Activated naive CD4-positive, alpha-beta T cell treated with anti-CD3 and anti-CD28 coated beads, Interleukin-2, amount 10 ng/mL, durations not matched to agents 7 days and 5 days (primary cell): ENCODE measurements around the gene RNF227.
"Not testable (repeated sequence)": the region's sequence is repeated elsewhere in the genome, so short reads cannot be mapped to it uniquely, and the experiment has no call there.

Experiments
- CTCF ChIA-PET: fragments of 350-600 bp; sonication (Branson Sonifier 250); formaldehyde crosslinking; loops from one replicate; lab custom pipeline; 2021; ENCODE audit warnings: antibody characterized with exemption; lab: Charles Lee
- DNase-seq: peaks from one replicate; pipeline ENCODE4 v3.0.0-alpha.2; 2020
- H3K27ac Mint-ChIP-seq: one replicate; pipeline ENCODE4 v1.8.0; 2021; ENCODE audit warnings: mild to moderate bottlenecking, moderate library complexity, mixed read lengths
- H3K27me3 Mint-ChIP-seq: one replicate; pipeline ENCODE4 v1.8.0; 2021; ENCODE audit warnings: mild to moderate bottlenecking, mixed read lengths
- H3K36me3 Mint-ChIP-seq: one replicate; pipeline ENCODE4 v1.8.0; 2021; ENCODE audit warnings: mixed read lengths
- H3K4me1 Mint-ChIP-seq: one replicate; pipeline ENCODE4 v1.8.0; 2021; ENCODE audit warnings: mixed read lengths
- H3K4me3 Mint-ChIP-seq: one replicate; pipeline ENCODE4 v1.8.0; 2021; ENCODE audit warnings: mild to moderate bottlenecking, moderate library complexity, mixed read lengths
- H3K9me3 Mint-ChIP-seq: one replicate; pipeline ENCODE4 v1.8.0; 2021; ENCODE audit warnings: mixed read lengths

Gene RNF227

DNA sequence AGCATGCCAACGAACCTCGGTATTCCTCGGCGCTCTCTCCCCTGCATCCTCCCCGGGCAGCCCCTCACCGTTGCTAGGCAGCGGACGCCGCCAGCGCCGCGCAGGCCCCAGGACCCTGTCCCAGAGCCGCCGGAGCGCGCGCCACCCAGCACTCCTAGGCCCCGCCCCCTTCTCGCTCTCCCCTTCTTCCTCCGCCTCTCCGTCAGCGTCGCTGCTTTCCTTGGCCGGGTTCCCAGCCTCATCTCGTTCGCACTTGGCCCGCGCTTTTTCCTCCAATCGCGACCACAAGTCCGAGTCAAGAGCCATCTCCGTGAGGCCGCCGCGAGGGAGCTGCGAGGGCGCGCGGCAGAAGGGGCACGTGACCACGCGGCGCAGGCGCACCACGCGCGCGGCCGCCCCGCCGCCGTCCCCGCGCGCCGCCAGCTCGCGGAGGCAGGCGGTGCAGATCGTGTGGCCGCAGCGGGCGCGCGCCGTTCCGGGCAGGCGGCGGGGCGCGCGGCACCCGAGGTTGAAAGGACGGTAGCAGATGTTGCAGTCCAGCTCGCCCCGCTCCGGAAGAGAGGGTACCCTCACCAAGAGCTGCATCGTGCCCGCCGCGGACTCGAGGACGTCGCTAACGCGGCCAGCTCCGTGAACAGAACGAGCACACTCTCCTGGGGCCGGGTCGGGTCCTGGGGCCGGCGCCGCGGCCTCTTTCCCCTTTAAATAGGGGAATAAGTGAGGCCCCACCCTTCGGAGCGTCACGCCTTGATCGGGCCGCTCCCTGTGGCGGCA, at the start of gene RNF227:
Gene RNF227, minus strand, starts transcription at position 679 of the 774 bp plus-strand sequence. Its CDS starts 94 bp downstream, at position 585.
- peak; percentile 89 for DNase-seq
- Mint-ChIP-seq H3K27ac (peak within 1 kb of the TSS; percentile 94), H3K4me3 (peak within 1 kb of the TSS; percentile 87), H3K9me3 (no peaks in the 10 kb centered on the region), H3K4me1 (peaks cover 43% of the 10 kb centered on the region), H3K36me3 (peaks cover 14% of the 10 kb centered on the region), H3K27me3 (peaks cover 4% of the 10 kb centered on the region)
- CTCF ChIA-PET: interaction anchor here (1.0 to 5.0 kb wide), 6 partner anchors 16 to 142 kb away, joined by 3 to 49 read pairs (median 5); partner anchors contain the start of genes CNTROB and TRAPPC1

- DNase-seq: no peak
- Mint-ChIP-seq H3K27me3 (peaks cover 40% of the 10 kb centered on the region), H3K9me3 (no peaks in the 10 kb centered on the region), H3K27ac (no peak overlapping the region), H3K36me3 (no peaks in the 10 kb centered on the region), H3K4me1 (no peaks in the 10 kb centered on the region), H3K4me3 (no peak overlapping the region)
- CTCF ChIA-PET: interaction anchor here (0.6 to 1.4 kb wide), 3 partner anchors 11 to 17 kb away, joined by 3 to 7 read pairs (median 3); no protein-coding TSS in a partner anchor
Measured at GRCh38 chr17:7961421-7961820, 45.3 kb upstream of the RNF227 start.

DNA sequence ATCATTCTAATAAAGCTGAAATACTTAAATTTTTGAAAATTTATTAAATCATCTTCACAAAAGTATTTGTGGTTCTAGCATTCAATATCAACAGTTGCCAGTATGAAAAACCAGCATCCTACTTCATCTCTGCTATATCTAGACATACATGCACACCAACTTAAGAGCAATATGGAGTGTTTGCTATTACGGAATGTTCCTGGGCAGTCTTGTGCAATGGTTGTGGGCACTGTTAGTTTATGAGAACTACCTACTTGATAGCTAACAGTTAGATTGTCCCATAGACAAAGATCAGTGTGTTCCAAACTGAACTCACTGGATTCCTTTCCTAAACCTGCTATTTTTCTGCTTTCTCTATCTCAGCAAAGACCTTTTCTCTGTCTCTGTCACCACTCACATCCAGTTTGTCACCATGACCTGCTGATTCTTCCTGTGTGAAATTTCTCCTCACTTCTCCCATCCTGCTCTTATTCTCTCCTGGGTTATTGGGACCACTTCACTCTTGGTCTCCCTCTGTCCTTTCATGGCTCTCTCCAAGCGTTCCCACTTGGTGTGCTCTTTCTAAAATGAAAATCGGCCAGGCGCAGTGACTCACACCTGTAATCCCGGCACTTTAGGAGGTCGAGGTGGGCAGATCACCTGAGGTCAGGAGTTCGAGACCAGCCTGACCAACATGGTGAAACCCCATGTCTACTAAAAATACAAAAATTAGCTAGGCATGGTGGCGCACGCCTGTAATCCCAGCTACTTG, 43.6 kb upstream of the RNF227 start:
- no peaks in the 10 kb centered on the region for H3K4me1 Mint-ChIP-seq
- H3K27ac Mint-ChIP-seq: no peak overlapping the region
- H3K27me3 Mint-ChIP-seq: peaks cover 40% of the 10 kb centered on the region
- DNase-seq: no peak
- CTCF ChIA-PET: no interaction called here
- H3K36me3 Mint-ChIP-seq: no peaks in the 10 kb centered on the region
- H3K4me3 Mint-ChIP-seq: no peak overlapping the region
- H3K9me3 Mint-ChIP-seq: no peaks in the 10 kb centered on the region

DNA sequence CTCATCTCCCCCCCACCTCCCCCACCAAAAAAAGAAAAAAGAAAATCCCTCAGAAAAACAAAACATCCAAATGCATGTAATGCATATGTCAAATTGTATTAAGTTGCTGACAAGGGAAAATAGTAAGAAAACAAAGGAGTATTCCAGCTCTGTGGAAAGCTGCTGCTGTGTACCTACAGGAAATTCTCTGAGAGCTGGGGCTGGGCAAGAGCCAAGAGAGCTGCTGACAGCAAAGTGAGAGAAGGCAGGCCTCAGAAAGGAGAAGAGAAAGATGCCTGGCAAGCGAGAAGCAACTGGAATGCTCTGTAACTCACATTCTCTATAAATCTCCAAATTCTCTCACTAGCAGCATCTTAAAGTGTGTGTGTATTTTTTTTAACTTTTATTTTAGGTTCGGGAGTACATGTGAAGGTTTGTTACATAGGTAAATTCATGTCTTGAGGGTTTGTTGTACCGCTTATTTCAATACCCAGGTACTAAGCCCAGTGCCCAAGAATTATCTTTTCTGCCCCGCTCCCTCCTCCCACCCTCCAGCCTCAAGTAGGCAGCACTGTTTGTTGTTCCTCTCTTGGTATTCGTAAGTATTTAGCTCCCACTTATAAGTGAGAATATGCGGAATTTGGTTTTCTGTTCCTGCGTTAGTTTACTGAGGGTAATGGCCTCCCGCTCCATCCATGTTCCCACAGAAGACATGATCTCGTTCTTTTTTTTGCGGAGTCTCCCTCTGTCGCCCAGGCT, 40.3 kb upstream of the RNF227 start:
- Mint-ChIP-seq H3K9me3 (no peaks in the 10 kb centered on the region), H3K4me3 (no peak overlapping the region), H3K36me3 (no peaks in the 10 kb centered on the region), H3K4me1 (peaks cover 23% of the 10 kb centered on the region), H3K27me3 (peaks cover 26% of the 10 kb centered on the region), H3K27ac (no peak overlapping the region)
- DNase-seq: no peak
- CTCF ChIA-PET: interaction anchor here (1.4 kb wide), 1 partner anchor 27 kb away, joined by 3 read pairs; no protein-coding TSS in a partner anchor

DNA sequence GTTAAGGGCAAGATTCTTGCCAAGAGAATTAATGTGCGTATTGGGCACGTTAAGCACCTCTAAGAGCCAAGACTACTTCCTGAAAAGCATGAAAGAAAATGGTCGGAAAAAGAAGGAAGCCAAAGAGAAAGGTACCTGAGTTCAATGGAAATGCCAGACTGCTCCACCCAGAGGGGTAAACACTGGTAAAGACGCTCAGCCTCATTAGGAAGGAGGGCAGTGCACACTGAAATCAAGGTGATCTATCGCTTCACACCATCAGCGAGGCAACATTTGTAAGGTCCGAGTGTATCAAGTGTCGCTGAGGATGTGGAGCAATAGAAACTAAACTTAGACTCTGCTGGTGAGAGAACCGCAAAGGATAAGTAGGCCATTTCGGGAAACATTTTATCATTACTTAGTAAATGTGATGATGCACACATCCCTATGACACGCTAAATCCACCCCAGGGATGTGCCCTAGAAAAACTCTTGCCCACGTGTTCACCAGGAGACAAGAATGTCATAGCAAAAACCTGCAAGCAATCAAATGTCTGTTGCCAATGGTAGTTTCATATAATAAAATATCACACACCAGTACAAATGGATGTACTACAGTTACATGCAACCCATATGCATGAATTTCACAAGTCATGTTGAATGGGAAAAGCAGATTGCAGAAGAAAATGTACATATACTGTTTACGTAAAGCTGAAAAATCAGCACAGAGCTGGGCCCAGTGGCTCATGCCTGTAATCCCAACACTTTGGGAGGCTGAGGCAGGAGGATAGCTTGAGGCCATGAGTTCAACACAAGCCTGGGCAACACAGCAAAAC, 39.5 kb upstream of the RNF227 start:
- Mint-ChIP-seq H3K27ac (peak overlapping the region; percentile 29), H3K27me3 (peaks cover 18% of the 10 kb centered on the region), H3K4me3 (no peak overlapping the region), H3K36me3 (peaks cover 1% of the 10 kb centered on the region), H3K9me3 (no peaks in the 10 kb centered on the region), H3K4me1 (peaks cover 30% of the 10 kb centered on the region)
- no peak for DNase-seq
- CTCF ChIA-PET: interaction anchor here (1.4 kb wide), 1 partner anchor 28 kb away, joined by 3 read pairs; no protein-coding TSS in a partner anchor

DNA sequence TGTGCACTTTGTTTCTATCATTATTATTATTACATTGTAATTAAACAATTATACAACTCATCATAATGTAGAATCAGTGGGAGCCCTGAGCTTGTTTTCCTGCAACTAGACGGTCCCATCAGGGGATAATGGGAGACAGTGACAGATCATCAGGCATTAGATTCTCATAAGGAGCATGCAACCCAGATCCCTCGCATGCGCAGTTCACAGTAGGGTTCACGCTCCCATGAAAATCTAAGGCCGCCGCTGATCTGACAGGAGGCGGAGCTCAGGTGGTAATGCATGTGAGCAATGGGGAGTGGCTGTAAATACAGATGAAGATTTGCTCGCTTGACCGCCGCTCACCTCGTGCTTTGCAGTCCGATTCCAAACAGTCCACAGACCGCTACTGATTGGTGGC, 37.2 kb upstream of the RNF227 start:
- H3K27ac Mint-ChIP-seq, H3K27me3 Mint-ChIP-seq, H3K4me3 Mint-ChIP-seq, H3K9me3 Mint-ChIP-seq, DNase-seq: not testable (repeated sequence)
- peaks cover 22% of the 10 kb centered on the region for H3K36me3 Mint-ChIP-seq
- CTCF ChIA-PET: interaction anchor here (0.6 to 1.8 kb wide), 3 partner anchors 20 to 287 kb away, joined by 3 to 4 read pairs (median 3); no protein-coding TSS in a partner anchor
- H3K4me1 Mint-ChIP-seq: peaks cover 42% of the 10 kb centered on the region

GRCh38 chr17:7951143-7951792, 35.2 kb upstream of the RNF227 start:
- peak overlapping the region; percentile 86 for H3K27ac Mint-ChIP-seq
- H3K27me3 Mint-ChIP-seq: no peaks in the 10 kb centered on the region
- peaks cover 45% of the 10 kb centered on the region for H3K4me1 Mint-ChIP-seq
- DNase-seq: peak; percentile 72
- peak overlapping the region; percentile 0 for H3K4me3 Mint-ChIP-seq
- no peaks in the 10 kb centered on the region for H3K9me3 Mint-ChIP-seq
- H3K36me3 Mint-ChIP-seq: peaks cover 39% of the 10 kb centered on the region
- CTCF ChIA-PET: no interaction called here

- Mint-ChIP-seq H3K27ac (peak overlapping the region; percentile 86), H3K36me3 (peaks cover 46% of the 10 kb centered on the region), H3K4me3 (no peak overlapping the region), H3K27me3 (no peaks in the 10 kb centered on the region), H3K4me1 (peaks cover 47% of the 10 kb centered on the region), H3K9me3 (no peaks in the 10 kb centered on the region)
- no peak for DNase-seq
- CTCF ChIA-PET: interaction anchor here (0.5 kb wide), 1 partner anchor 31 kb away, joined by 3 read pairs; no protein-coding TSS in a partner anchor
Measured at GRCh38 chr17:7950578-7950977, 34.5 kb upstream of the RNF227 start.

GRCh38 chr17:7947651-7948050, 31.6 kb upstream of the RNF227 start:
- H3K9me3 Mint-ChIP-seq: no peaks in the 10 kb centered on the region
- peaks cover 34% of the 10 kb centered on the region for H3K4me1 Mint-ChIP-seq
- H3K27ac Mint-ChIP-seq: no peak overlapping the region
- no peaks in the 10 kb centered on the region for H3K27me3 Mint-ChIP-seq
- H3K36me3 Mint-ChIP-seq: peaks cover 68% of the 10 kb centered on the region
- CTCF ChIA-PET: interaction anchor here (4.3 kb wide), 1 partner anchor 15 kb away, joined by 21 read pairs; the partner anchor contains the start of genes CNTROB and TRAPPC1
- no peak for DNase-seq
- H3K4me3 Mint-ChIP-seq: no peak overlapping the region

GRCh38 chr17:7946441-7946840, 30.4 kb upstream of the RNF227 start:
- Mint-ChIP-seq H3K4me3 (no peak overlapping the region), H3K36me3 (peaks cover 76% of the 10 kb centered on the region), H3K9me3 (no peaks in the 10 kb centered on the region), H3K4me1 (peaks cover 24% of the 10 kb centered on the region), H3K27me3 (no peaks in the 10 kb centered on the region), H3K27ac (no peak overlapping the region)
- DNase-seq: no peak
- CTCF ChIA-PET: interaction anchor here (3.9 to 4.3 kb wide), 2 partner anchors 14 to 42 kb away, joined by 14 to 21 read pairs; partner anchors contain the start of genes CNTROB and TRAPPC1

GRCh38 chr17:7945651-7946050, 29.6 kb upstream of the RNF227 start:
- CTCF ChIA-PET: interaction anchor here (3.9 to 4.3 kb wide), 2 partner anchors 13 to 43 kb away, joined by 14 to 21 read pairs; partner anchors contain the start of genes CNTROB and TRAPPC1
- H3K27me3 Mint-ChIP-seq: no peaks in the 10 kb centered on the region
- peaks cover 81% of the 10 kb centered on the region for H3K36me3 Mint-ChIP-seq
- peaks cover 17% of the 10 kb centered on the region for H3K4me1 Mint-ChIP-seq
- no peaks in the 10 kb centered on the region for H3K9me3 Mint-ChIP-seq
- no peak overlapping the region for H3K4me3 Mint-ChIP-seq
- peak overlapping the region; percentile 28 for H3K27ac Mint-ChIP-seq
- DNase-seq: no peak

DNA sequence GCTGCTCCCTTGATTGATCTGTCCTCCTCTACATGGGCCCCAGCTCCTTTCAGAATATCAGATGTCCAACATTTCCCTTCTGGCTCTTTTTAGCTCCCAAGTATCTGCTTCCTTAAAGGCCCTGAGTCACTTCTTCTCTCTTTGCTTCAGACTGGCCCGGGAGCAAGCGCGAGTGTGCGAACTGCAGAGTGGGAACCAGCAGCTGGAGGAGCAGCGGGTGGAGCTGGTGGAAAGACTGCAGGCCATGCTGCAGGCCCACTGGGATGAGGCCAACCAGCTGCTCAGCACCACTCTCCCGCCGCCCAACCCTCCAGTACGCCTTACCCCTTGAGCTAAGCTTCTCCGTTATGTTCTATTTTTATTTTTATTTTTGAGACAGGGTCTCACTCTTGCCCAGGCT, 28.2 kb upstream of the RNF227 start:
- H3K27me3 Mint-ChIP-seq: no peaks in the 10 kb centered on the region
- peaks cover 82% of the 10 kb centered on the region for H3K36me3 Mint-ChIP-seq
- no peak overlapping the region for H3K4me3 Mint-ChIP-seq
- H3K27ac Mint-ChIP-seq: no peak overlapping the region
- DNase-seq: no peak
- CTCF ChIA-PET: interaction anchor here (0.6 to 4.3 kb wide), 4 partner anchors 11 to 87 kb away, joined by 3 to 21 read pairs (median 8); partner anchors contain the start of genes CNTROB, NAA38 and TRAPPC1
- peaks cover 7% of the 10 kb centered on the region for H3K4me1 Mint-ChIP-seq
- no peaks in the 10 kb centered on the region for H3K9me3 Mint-ChIP-seq
